ENCODE data around the gene GOLGA6L10. TPM values are rescaled to one million over a fixed set of nuclear protein-coding genes. Genes with fewer than 3 reads are reported as not detected.
"Not testable (repeated sequence)": the region's sequence is repeated elsewhere in the genome, so short reads cannot be mapped to it uniquely, and the experiment has no call there.

GOLGA6L10 gene
- polyA plus RNA-seq, 1 of the 3 experiments (the other 2 are of a cell fraction), result 0.10 TPM

DNA sequence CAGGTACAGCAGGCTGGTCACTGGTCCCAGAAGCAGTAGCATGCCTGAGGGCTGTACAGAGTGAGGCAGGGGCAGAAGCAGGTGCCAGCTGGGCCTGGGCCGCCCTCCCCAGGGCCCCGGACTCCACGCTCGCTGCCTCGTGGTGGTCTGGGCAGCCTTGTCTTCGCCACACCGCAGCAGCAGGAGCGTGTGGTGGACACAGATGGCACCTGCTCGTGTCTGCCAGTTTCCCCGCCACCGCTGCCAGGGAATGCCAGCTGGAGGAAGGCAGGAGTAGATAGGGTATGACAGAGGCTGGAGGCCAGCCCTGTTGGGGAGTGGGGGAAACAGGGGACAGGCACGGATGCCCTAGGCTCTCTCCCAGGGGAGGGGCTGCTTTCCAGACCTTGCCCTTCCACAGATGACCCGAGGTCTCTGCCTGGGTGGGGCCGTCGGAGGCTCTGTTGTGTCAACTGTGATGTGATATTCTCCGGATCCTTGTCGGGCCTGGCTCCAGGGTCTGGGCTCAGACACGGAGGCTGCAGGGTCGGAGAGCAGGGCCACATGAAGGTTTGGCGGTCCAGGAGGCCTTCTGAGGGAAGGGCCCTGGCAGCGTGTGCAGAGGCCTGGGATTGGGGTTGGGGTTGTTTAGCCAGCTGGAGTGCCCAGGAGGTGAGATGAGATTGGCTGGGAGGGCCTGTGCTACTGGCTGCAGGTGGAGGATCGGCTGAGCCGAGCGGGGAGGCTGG lies 33.6 kb downstream of the GOLGA6L10 start:
- DNase-seq, result no peak
- ChIA-PET CTCF (interaction anchor here (0.8 kb wide), 1 partner anchor 33 kb away, joined by 3 read pairs; no protein-coding TSS in a partner anchor), POLR2A (no interaction called here)
- no peaks in the 10 kb centered on the region for H4K20me1 ChIP-seq (ENCODE audit: insufficient read depth)
- no peaks in the 10 kb centered on the region for H3K79me2 ChIP-seq (ENCODE audit: insufficient read depth)
- H3K9me2 ChIP-seq, result no peaks in the 10 kb centered on the region
- no peak overlapping the region for H3K9ac ChIP-seq
- WGBS (ENCODE audit: low lambda C conversion rate), result 76% methylated on average over 13 of the region's 24 CpGs
- no peak overlapping the region for H2AFZ ChIP-seq (ENCODE audit: low read depth)
- peaks cover 0 to 7% of the 10 kb centered on the region in 2 experiments; a peak in 1 of 4 replicates for H3K4me1 ChIP-seq (ENCODE audit: control insufficient read depth in 1 of 2, insufficient read depth in 2 of 2, low read depth in 1 of 2, low read length in 1 of 2)
- no peak overlapping the region for H3K27ac ChIP-seq (ENCODE audit: low read depth in 2 of 2, low read length in 1 of 2)
- H3K4me3 ChIP-seq (ENCODE audit: low read depth in 2 of 2, low read length in 1 of 2), result no peak overlapping the region
- no peaks in the 10 kb centered on the region for H3K27me3 ChIP-seq (ENCODE audit: insufficient read depth)
- no peaks in the 10 kb centered on the region for H3K36me3 ChIP-seq (replicated peaks in 1 of 2; ENCODE audit: control insufficient read depth in 1 of 2, insufficient read depth in 2 of 2, low read length in 1 of 2)
- no peaks in the 10 kb centered on the region for H3K9me3 ChIP-seq
- TF ChIP-seq NRF1 (IDR thresholded peaks at IDR 0.05; ENCODE audit: low read depth, low read length), result no peak
- TF ChIP-seq, protein P1, sequence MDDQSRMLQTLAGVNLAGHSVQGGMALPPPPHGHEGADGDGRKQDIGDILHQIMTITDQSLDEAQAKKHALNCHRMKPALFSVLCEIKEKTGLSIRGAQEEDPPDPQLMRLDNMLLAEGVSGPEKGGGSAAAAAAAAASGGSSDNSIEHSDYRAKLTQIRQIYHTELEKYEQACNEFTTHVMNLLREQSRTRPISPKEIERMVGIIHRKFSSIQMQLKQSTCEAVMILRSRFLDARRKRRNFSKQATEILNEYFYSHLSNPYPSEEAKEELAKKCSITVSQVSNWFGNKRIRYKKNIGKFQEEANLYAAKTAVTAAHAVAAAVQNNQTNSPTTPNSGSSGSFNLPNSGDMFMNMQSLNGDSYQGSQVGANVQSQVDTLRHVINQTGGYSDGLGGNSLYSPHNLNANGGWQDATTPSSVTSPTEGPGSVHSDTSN (IDR thresholded peaks at IDR 0.05), result no peak
- TF ChIP-seq GATA2 (CRISPR knock-in tag; IDR thresholded peaks at IDR 0.05), result no peak
- TF ChIP-seq RAD21 (IDR thresholded peaks at IDR 0.05; ENCODE audit: low read length), result no peak
- TF ChIP-seq JUND (IDR thresholded peaks at IDR 0.05), result no peak
- TF ChIP-seq SMC3 (IDR thresholded peaks at IDR 0.05; ENCODE audit: low read depth, low read length), result no peak
- no peak for TF ChIP-seq EZH2phosphoT487 (IDR thresholded peaks at IDR 0.05; ENCODE audit: borderline replicate concordance, low read depth)
- no peaks in the 10 kb centered on the region for H3F3A ChIP-seq (replicated peaks; ENCODE audit: insufficient read depth)
- no peak overlapping the region for H3K4me2 ChIP-seq

- H3K27me3 ChIP-seq (ENCODE audit: insufficient read depth), result no peaks in the 10 kb centered on the region; the same call in 1 of the 2 replicates
- no peaks in the 10 kb centered on the region for H4K20me1 ChIP-seq (ENCODE audit: insufficient read depth)
- no peak for TF ChIP-seq GABPA (IDR thresholded peaks at IDR 0.05; ENCODE audit: low read depth)
- TF ChIP-seq EP300 (IDR thresholded peaks at IDR 0.05; ENCODE audit: borderline replicate concordance in 1 of 2, low read depth in 1 of 2, low read length in 1 of 2), result no peak
- no peak for TF ChIP-seq REST (IDR thresholded peaks at IDR 0.05; ENCODE audit: low read depth, low read length)
- no peak for TF ChIP-seq TEAD4 (IDR thresholded peaks at IDR 0.05; ENCODE audit: borderline replicate concordance, insufficient read depth)
- TF ChIP-seq CHD2 (IDR thresholded peaks at IDR 0.05; ENCODE audit: low read length, partially characterized antibody), result no peak
- CTCF ChIA-PET, result interaction anchor here (0.8 kb wide), 1 partner anchor 32 kb away, joined by 3 read pairs; no protein-coding TSS in a partner anchor
- WGBS (ENCODE audit: low lambda C conversion rate), result 57% methylated on average over 9 of the region's 9 CpGs
- H3K9me2 ChIP-seq, result no peaks in the 10 kb centered on the region
- no peaks in the 10 kb centered on the region for H3K9me3 ChIP-seq
- H2AFZ ChIP-seq (ENCODE audit: low read depth), result no peak overlapping the region
- H3K36me3 ChIP-seq (replicated peaks in 1 of 2; ENCODE audit: control insufficient read depth in 1 of 2, insufficient read depth in 2 of 2, low read length in 1 of 2), result no peaks in the 10 kb centered on the region
- H3K4me1 ChIP-seq (ENCODE audit: control insufficient read depth in 1 of 2, insufficient read depth in 2 of 2, low read depth in 1 of 2, low read length in 1 of 2), result peaks cover 0 to 7% of the 10 kb centered on the region in 2 experiments; a peak in 1 of 4 replicates
- no peak overlapping the region for H3K27ac ChIP-seq (ENCODE audit: low read depth in 2 of 2, low read length in 1 of 2)
- H3K4me3 ChIP-seq (ENCODE audit: low read depth in 2 of 2, low read length in 1 of 2), result no peak overlapping the region
- H3K9ac ChIP-seq, result no peak overlapping the region
- no peak for DNase-seq
- no peaks in the 10 kb centered on the region for H3K79me2 ChIP-seq (ENCODE audit: insufficient read depth)
- POLR2A ChIA-PET, result no interaction called here
- no peak overlapping the region for H3K4me2 ChIP-seq
- no peaks in the 10 kb centered on the region for H3F3A ChIP-seq (replicated peaks; ENCODE audit: insufficient read depth)
These were observed 34.3 kb downstream of the GOLGA6L10 start for GRCh38 chr15:82314769-82315518.

DNA sequence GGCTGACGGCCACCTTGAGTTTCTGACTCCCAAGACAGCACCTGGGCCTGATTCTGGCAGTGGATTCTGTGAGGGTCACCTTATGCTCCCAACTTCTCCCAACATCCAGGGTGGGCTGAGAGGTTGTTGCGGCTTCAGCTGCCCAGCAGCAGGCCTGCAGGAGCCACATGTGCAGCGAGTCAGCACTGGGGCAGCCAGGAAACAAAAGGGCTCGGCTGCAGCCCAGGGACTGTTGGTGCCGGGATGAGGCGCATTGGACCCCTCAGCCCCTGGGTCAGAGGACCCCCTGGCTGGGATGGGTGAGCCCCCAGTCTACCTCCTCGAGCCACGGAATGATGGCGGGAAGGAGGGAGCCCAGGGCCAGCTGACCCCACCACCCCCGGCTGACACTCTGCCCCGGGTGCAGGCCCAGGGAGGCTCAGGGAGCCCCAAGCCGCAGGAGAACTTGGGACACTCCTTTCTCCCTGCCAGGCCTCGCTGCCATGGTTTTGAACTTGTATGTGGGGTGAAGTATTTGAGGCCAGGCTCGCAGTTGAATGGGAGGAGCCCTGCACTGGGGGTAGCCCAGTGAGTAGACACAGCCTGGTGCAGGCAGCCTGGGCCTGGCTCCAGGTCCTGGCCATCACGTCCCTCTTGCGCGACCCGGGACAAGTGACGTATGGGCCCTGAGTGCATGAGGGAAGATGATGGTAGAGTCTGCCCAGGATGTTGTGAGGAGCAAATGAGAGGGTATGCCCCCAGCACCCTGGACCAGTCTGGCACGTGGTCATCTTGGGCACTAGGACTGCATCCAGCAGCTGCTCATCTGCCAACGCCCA lies 35.1 kb downstream of the GOLGA6L10 start:
- H3K27ac ChIP-seq (ENCODE audit: low read depth in 2 of 2, low read length in 1 of 2); H3F3A ChIP-seq (replicated peaks; ENCODE audit: insufficient read depth); H3K36me3 ChIP-seq (replicated peaks in 1 of 2; ENCODE audit: control insufficient read depth in 1 of 2, insufficient read depth in 2 of 2, low read length in 1 of 2); H3K9me3 ChIP-seq; H3K4me2 ChIP-seq; H3K4me3 ChIP-seq (ENCODE audit: low read depth in 2 of 2, low read length in 1 of 2); POLR2A ChIA-PET; H4K20me1 ChIP-seq (ENCODE audit: insufficient read depth); H3K4me1 ChIP-seq (ENCODE audit: control insufficient read depth in 1 of 2, insufficient read depth in 2 of 2, low read depth in 1 of 2, low read length in 1 of 2); H3K9ac ChIP-seq; H3K79me2 ChIP-seq (ENCODE audit: insufficient read depth); H3K9me2 ChIP-seq; DNase-seq; H3K27me3 ChIP-seq (ENCODE audit: insufficient read depth); CTCF ChIA-PET; H2AFZ ChIP-seq (ENCODE audit: low read depth): not testable (repeated sequence)
- 76% methylated on average over 12 of the region's 21 CpGs for WGBS (ENCODE audit: low lambda C conversion rate)

Measured in SK-N-SH (cell line).